ENCODE measurements around the gene F2. TPM values are rescaled to one million over a fixed set of nuclear protein-coding genes. Genes with fewer than 3 reads are reported as not detected.

The F2 gene
- total RNA-seq, 4 donors from 2014 or later = not detected

DNA sequence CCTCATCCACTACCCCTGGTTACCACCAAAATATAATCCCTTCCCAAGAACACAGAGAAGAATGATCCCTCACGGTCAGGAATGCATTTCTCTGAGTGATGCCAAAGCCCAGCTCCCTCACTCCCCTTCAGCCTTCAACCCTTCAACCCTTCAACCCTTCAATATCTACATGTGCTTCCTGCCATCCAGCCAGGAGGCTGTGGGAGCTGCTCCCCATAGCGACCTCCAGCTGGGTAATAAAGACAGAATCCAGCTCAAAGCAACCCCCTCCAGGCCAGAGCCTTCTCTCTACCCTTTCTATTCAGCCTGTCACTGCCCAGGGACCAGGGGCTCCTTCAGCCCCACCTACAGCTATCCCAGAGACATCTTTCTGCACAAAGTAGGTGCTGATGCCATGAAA is 21.3 kb upstream of the F2 start:
- 49 to 51% methylated on average over 2 of the region's 2 CpGs for WGBS, 2 donors
- TF ChIP-seq POLR2A (IDR thresholded peaks at IDR 0.05) = no peak
- no peak for TF ChIP-seq EP300 (IDR thresholded peaks at IDR 0.05)
- no peak for TF ChIP-seq CTCF (IDR thresholded peaks at IDR 0.05)
- Histone ChIP-seq H3K9me3 (no peaks in the 10 kb centered on the region), H3K27me3 (no peaks in the 10 kb centered on the region), H3K4me3 (no peak overlapping the region), H3K36me3 (peaks cover 2 to 51% (median 24%) of the 10 kb centered on the region in 3 donors), H3K4me1 (peaks cover 0 to 75% (median 45%) of the 10 kb centered on the region in 4 donors), H3K27ac (peak overlapping the region in 2 of 4 donors; percentile 50 to 91)
- no peak for DNase-seq (ENCODE audit: low spot score in 2 of 2)

DNA sequence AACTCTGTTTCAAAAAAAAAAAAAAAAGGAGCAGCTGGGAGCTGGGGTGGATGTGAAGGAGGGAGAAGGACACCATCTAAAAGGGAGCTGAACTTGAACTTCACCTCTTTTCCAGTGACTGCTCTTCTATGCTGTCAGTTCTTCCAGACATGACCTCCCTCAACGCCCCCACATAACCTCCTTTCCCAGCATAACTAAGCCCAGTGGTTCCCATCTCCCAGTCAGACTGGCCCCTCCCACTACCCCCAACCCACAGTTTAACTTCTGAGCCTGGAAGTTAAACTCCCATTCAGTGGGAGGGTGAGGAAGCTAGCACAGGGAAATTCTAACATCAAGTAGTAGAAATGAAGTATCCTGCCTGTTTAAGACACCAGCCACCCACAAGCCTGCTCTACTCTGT is 20.4 kb upstream of the F2 start:
- H3K4me1 ChIP-seq = peaks cover 0 to 77% (median 45%) of the 10 kb centered on the region in 4 donors
- H3K4me3 ChIP-seq = peak overlapping the region in 1 of 4 donors; percentile 83
- 4 to 39% methylated on average over 1 of the region's 1 CpG for WGBS, 2 donors
- no peaks in the 10 kb centered on the region for H3K9me3 ChIP-seq
- H3K27ac ChIP-seq = peak overlapping the region in 2 of 4 donors; percentile 22 to 91
- DNase-seq (ENCODE audit: low spot score in 2 of 2) = no peak
- no peak for TF ChIP-seq EP300 (IDR thresholded peaks at IDR 0.05)
- no peak for TF ChIP-seq POLR2A (IDR thresholded peaks at IDR 0.05)
- no peak for TF ChIP-seq CTCF (IDR thresholded peaks at IDR 0.05)
- no peaks in the 10 kb centered on the region for H3K27me3 ChIP-seq
- H3K36me3 ChIP-seq = peaks cover 5 to 51% (median 29%) of the 10 kb centered on the region in 3 donors

DNA sequence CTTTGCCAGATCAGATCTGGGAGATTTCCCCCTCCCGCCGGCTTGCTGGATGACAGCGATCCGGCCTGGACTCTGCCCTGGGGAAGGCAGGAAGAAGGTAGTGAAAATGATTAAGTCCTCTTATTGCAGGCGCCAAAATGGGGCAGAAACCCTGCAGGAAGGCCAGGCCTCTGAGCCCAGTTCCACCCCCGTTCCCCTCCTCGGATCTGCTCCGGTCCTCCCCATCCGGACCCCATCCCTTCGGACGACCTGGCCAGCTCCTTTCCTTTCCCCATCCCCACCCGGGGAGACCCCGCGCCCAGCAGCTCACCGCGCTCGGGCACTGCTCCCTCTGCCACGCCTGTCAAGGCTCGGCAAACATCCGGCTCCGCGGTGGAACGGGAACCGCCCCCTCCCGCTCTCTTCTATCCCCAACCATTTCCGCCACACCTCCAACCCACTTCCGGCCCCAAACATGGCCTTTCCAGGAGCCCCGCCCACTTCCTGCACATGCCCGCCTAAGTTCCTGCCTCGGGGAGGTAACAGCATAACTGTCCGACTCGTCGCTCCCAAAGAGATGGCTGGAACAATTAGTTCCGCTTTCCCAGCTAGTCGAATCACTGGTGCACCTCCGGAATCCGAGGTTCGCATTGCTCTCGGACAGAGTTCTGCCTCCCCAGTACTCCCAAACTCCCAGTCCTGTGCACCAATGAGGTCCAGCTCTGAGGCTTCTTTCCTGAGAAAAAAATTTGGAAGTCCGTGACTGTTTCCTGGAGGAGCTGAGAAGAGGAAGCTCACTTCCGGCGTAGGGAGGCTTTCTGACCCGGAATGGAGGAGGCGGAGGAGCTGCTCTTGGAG is 18.6 kb upstream of the F2 start, which contains the start of the genes ARHGAP1 and ZNF408:
TSS of gene ARHGAP1 (minus strand) at position 379 of the 837 bp plus-strand sequence. CDS start 4,512 bp downstream, outside the sequence.
TSS of gene ZNF408 (plus strand) at position 791 of the 837 bp plus-strand sequence. CDS start at position 808, 17 bp downstream.
- 0 to 1% methylated on average over 44 of the region's 44 CpGs for WGBS, 2 donors
- Histone ChIP-seq H3K9me3 (no peaks in the 10 kb centered on the region), H3K4me3 (peak within 1 kb of the TSS; percentile 77 to 92 (median 86)), H3K27ac (peak within 1 kb of the TSS; percentile 80 to 94 (median 92)), H3K36me3 (peaks cover 3 to 51% (median 28%) of the 10 kb centered on the region in 3 donors), H3K27me3 (no peaks in the 10 kb centered on the region), H3K4me1 (peaks cover 0 to 64% (median 45%) of the 10 kb centered on the region in 4 donors)
- peak; percentile 99 to 100 for DNase-seq (ENCODE audit: low spot score in 2 of 2)
- TF ChIP-seq POLR2A (IDR thresholded peaks at IDR 0.05) (peak; percentile 7 to 58), EP300 (IDR thresholded peaks at IDR 0.05) (peak; percentile 90 to 91), CTCF (IDR thresholded peaks at IDR 0.05) (peak in 2 of 5 experiments; percentile 27 to 48)

DNA sequence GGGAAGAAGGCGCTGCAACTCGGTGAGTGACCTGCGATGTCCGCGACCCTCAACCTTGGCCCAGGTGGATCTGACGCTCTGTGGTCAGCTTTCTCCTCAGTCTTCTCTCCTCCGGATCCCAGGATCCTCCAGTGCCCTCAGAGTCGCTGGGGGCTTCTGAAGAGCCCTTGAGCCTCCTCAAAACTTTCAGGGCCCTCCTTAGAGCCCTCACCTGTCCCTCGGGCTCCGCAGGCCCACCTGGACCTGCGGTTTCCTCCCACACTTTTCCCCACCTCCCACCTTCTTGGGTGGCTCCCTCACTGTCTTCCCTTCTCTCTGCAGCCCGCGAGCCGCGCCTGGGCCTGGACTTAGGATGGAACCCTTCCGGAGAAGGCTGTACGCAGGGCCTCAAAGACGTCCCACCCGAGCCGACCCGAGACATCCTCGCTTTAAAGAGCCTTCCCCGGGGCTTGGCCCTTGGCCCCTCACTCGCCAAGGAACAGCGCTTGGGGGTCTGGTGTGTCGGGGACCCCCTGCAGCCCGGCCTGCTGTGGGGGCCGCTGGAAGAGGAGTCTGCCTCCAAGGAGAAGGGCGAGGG is 17.8 kb upstream of the F2 start:
- Histone ChIP-seq H3K9me3 (no peaks in the 10 kb centered on the region), H3K27ac (peak overlapping the region; percentile 80 to 94 (median 92)), H3K4me1 (peaks cover 0 to 56% (median 44%) of the 10 kb centered on the region in 4 donors), H3K36me3 (peaks cover 3 to 51% (median 25%) of the 10 kb centered on the region in 3 donors), H3K4me3 (peak overlapping the region; percentile 77 to 92 (median 86)), H3K27me3 (no peaks in the 10 kb centered on the region)
- no peak for TF ChIP-seq CTCF (IDR thresholded peaks at IDR 0.05)
- TF ChIP-seq POLR2A (IDR thresholded peaks at IDR 0.05) = no peak
- TF ChIP-seq EP300 (IDR thresholded peaks at IDR 0.05) = no peak
- no peak for DNase-seq (ENCODE audit: low spot score in 2 of 2)
- 1% methylated on average over 27 to 29 of the region's 29 CpGs for WGBS, 2 donors

Measured in tibial nerve (tissue), 4 donors.